AG04450 (cell line): Measurements from ENCODE around the gene MTG1. TPM values are rescaled to one million over a fixed set of nuclear protein-coding genes. Genes with fewer than 3 reads are reported as not detected.
"Not testable (repeated sequence)": the region's sequence is repeated elsewhere in the genome, so short reads cannot be mapped to it uniquely, and the experiment has no call there.

Experiments used
- CTCF ChIA-PET: fragments of 300-600, 350-600 bp; formaldehyde crosslinking; extraction: SDS; loops from one replicate; lab custom pipeline; 2022; ENCODE audit warnings: antibody characterized with exemption, inconsistent platforms; lab: Charles Lee
- POLR2A ChIA-PET: fragments of 350-600 bp; formaldehyde crosslinking; extraction: SDS; loops from one replicate; lab custom pipeline; 2021; ENCODE audit warnings: antibody characterized with exemption, inconsistent platforms; lab: Yijun Ruan, JAX
- DNase-seq: peaks from one replicate; pipeline ENCODE4 v3.0.0-alpha.2; 2011; ENCODE audit warnings: low read depth, low spot score
- H3K27ac ChIP-seq: one replicate; pipeline ENCODE4 v1.5.1; 2012; ENCODE audit warnings: low read depth, low read length, control low read depth
- H3K27me3 ChIP-seq: one replicate; pipeline ENCODE4 v1.6.0; 2012; ENCODE audit warnings: low read length; ENCODE audit not compliant: control insufficient read depth, insufficient read depth
- H3K4me3 ChIP-seq: 2 replicates; pipeline ENCODE4 v1.5.1; 2011; ENCODE audit warnings: mild to moderate bottlenecking, low read depth, low read length, control low read depth
- H3K9me3 ChIP-seq: 2 replicates; pipeline ENCODE4 v1.5.1; 2012; ENCODE audit warnings: low read length; ENCODE audit not compliant: control insufficient read depth, insufficient read depth
- CTCF ChIP-seq: IDR thresholded peaks from 2 replicates; pipeline ENCODE4 v1.5.1; 2011; ENCODE audit warnings: low read depth, low read length, control low read depth, inconsistent platforms
- polyA plus RNA-seq: library from polyadenylated mRNA; depleted of rRNA; stranded (reverse); fragments of >200 nt; gene quantifications from 2 replicates; pipeline ENCODE4 v1.2.3, GENCODE V29; 2011

Gene MTG1
- polyA plus RNA-seq, 1 experiment = 36.1 TPM

- CTCF ChIA-PET = interaction anchor here (0.6 to 1.5 kb wide), 4 partner anchors 48 to 768 kb away, joined by 3 to 4 read pairs (median 3); no protein-coding TSS in a partner anchor
- DNase-seq = no peak
- no peak overlapping the region for H3K27ac ChIP-seq
- H3K9me3 ChIP-seq = no peaks in the 10 kb centered on the region; the same call in 1 of the 2 replicates
- TF ChIP-seq CTCF = peak; percentile 16; the same call in 1 of the 2 replicates
- H3K27me3 ChIP-seq = no peaks in the 10 kb centered on the region
- POLR2A ChIA-PET = no interaction called here
- H3K4me3 ChIP-seq = no peak overlapping the region
Observed at GRCh38 chr10:133438711-133439273, 44.8 kb downstream of the MTG1 start.

GRCh38 chr10:133439517-133440461, 45.8 kb downstream of the MTG1 start:
- no peak for TF ChIP-seq CTCF
- POLR2A ChIA-PET = no interaction called here
- Histone ChIP-seq H3K27me3 (no peaks in the 10 kb centered on the region), H3K27ac (no peak overlapping the region), H3K9me3 (peaks cover 7% of the 10 kb centered on the region; the same call in 1 of the 2 replicates), H3K4me3 (no peak overlapping the region)
- no peak for DNase-seq
- CTCF ChIA-PET = interaction anchor here (0.6 to 0.7 kb wide), 2 partner anchors 49 to 79 kb away, joined by 4 read pairs; no protein-coding TSS in a partner anchor

GRCh38 chr10:133440633-133441285, 46.8 kb downstream of the MTG1 start:
- no peak for DNase-seq
- no peak for TF ChIP-seq CTCF
- Histone ChIP-seq H3K27me3 (no peaks in the 10 kb centered on the region), H3K27ac (no peak overlapping the region), H3K9me3 (peaks cover 16% of the 10 kb centered on the region), H3K4me3 (no peak overlapping the region)
- POLR2A ChIA-PET = no interaction called here
- CTCF ChIA-PET = interaction anchor here (1.0 kb wide), 1 partner anchor 111 kb away, joined by 3 read pairs; no protein-coding TSS in a partner anchor

GRCh38 chr10:133441356-133441755, 47.4 kb downstream of the MTG1 start:
- H3K27ac ChIP-seq, H3K27me3 ChIP-seq, H3K4me3 ChIP-seq, POLR2A ChIA-PET, DNase-seq: not testable (repeated sequence)
- CTCF ChIA-PET = interaction anchor here (1.0 kb wide), 1 partner anchor 112 kb away, joined by 3 read pairs; no protein-coding TSS in a partner anchor
- peaks cover 19% of the 10 kb centered on the region for H3K9me3 ChIP-seq

GRCh38 chr10:133441780-133442179, 47.8 kb downstream of the MTG1 start:
- H3K4me3 ChIP-seq = no peak overlapping the region
- ChIA-PET POLR2A (no interaction called here), CTCF (interaction anchor here (1.0 kb wide), 1 partner anchor 112 kb away, joined by 3 read pairs; no protein-coding TSS in a partner anchor)
- TF ChIP-seq CTCF = no peak
- peaks cover 22% of the 10 kb centered on the region for H3K9me3 ChIP-seq
- no peak for DNase-seq
- no peaks in the 10 kb centered on the region for H3K27me3 ChIP-seq
- H3K27ac ChIP-seq = no peak overlapping the region
